ENCODE data around the gene SAXO2. TPM values are rescaled to one million over a fixed set of nuclear protein-coding genes. Genes with fewer than 3 reads are reported as not detected.
"Not testable (repeated sequence)": the region's sequence is repeated elsewhere in the genome, so short reads cannot be mapped to it uniquely, and the experiment has no call there.

SAXO2 gene
- total RNA-seq (2021) (1.5 and 1.9 TPM in 2 replicates), Bru-seq, nascent RNA (percentile 40 among the genes with signal in this experiment), BruChase-seq, experiment 1, labeled RNA remaining after a 2-hour chase (percentile 46 among the genes with signal in this experiment), BruChase-seq, experiment 2, labeled RNA remaining after a 6-hour chase (percentile 38 among the genes with signal in this experiment)
- long read RNA-seq, partial matches to known transcripts = 1 of 4 reads
- long read RNA-seq, other reads (novel, unspliced or antisense) = 3 of 4 reads

DNA sequence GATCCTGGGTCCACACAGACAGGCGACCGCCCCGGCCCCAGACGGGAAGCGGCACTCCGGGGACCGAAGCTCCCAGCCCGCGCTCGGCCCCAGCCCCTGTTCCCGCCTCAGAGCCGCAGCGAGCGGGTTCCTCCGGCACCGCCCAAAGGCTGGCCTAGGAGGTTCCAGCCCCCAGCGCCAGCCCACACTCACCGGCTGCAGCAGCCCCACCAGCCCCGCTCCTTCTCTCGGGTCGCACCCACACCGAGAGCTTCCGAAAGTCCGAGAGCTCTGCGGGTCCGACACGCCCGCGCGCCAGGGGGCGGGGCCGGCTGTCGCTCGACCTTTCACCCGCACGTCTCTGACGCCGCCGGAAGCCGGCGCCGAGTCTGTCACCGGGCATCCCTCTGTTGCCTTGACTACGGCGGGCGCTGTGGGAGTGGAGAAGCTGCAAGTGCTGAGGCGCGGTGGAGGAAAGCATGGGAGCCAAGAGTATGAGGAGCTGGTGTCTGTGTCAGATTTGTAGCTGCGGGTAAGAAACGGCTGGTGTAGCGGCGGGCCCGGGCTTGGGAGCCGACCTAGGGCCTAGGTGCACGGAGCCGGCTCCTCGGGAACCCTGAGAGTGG, at the start of gene SAXO2, which contains the start of gene EFL1:
TSS of gene SAXO2 (plus strand) at position 397 of the 605 bp plus-strand sequence. CDS start at position 459, 62 bp downstream.
TSS of gene EFL1 (minus strand) at position 313 of the 605 bp plus-strand sequence. CDS start 956 bp downstream, outside the sequence.
- H3K36me3 ChIP-seq (ENCODE audit: insufficient read depth, low read length, poor library complexity, severe bottlenecking) = no peaks in the 10 kb centered on the region
- CTCF ChIA-PET = no interaction called here
- peaks cover 8% of the 10 kb centered on the region for H3K4me1 ChIP-seq (ENCODE audit: insufficient read depth, low read length, poor library complexity, severe bottlenecking)
- DNase-seq (ENCODE audit: low spot score) = peak; percentile 93
- no TSS peak for BruUV-seq (replicated peaks)
- H3K4me3 ChIP-seq (ENCODE audit: low read depth, low read length, poor library complexity, severe bottlenecking) = peak within 1 kb of the TSS; percentile 96
- peak within 1 kb of the TSS; percentile 81 for H3K27ac ChIP-seq (ENCODE audit: low read depth, low read length, poor library complexity, severe bottlenecking)
- TF ChIP-seq CTCF (conservative IDR thresholded peaks at IDR 0.05; ENCODE audit: low read depth, low read length) (no peak), EZH2 (IDR thresholded peaks at IDR 0.05; ENCODE audit: borderline replicate concordance, low read depth, low read length, poor library complexity, severe bottlenecking) (no peak)
- H3K27me3 ChIP-seq (replicated peaks; ENCODE audit: insufficient read depth, low read depth, low read length, poor library complexity) = no peaks in the 10 kb centered on the region
- POLR2A ChIA-PET (ENCODE audit: low non-redundant PET) = no interaction called here
- intact Hi-C loops (cut with micrococcal nuclease; ENCODE audit: unreplicated experiment) = no loop called here
- H3K9me3 ChIP-seq (ENCODE audit: low read depth, low read length, poor library complexity, severe bottlenecking) = no peaks in the 10 kb centered on the region

- H3K9me3 ChIP-seq (ENCODE audit: low read depth, low read length, poor library complexity, severe bottlenecking); CTCF ChIA-PET; H3K36me3 ChIP-seq (ENCODE audit: insufficient read depth, low read length, poor library complexity, severe bottlenecking); H3K4me3 ChIP-seq (ENCODE audit: low read depth, low read length, poor library complexity, severe bottlenecking); H3K4me1 ChIP-seq (ENCODE audit: insufficient read depth, low read length, poor library complexity, severe bottlenecking); H3K27ac ChIP-seq (ENCODE audit: low read depth, low read length, poor library complexity, severe bottlenecking); POLR2A ChIA-PET (ENCODE audit: low non-redundant PET); DNase-seq (ENCODE audit: low spot score); BruUV-seq (replicated peaks); intact Hi-C loops (cut with micrococcal nuclease; ENCODE audit: unreplicated experiment); H3K27me3 ChIP-seq (replicated peaks; ENCODE audit: insufficient read depth, low read depth, low read length, poor library complexity): not testable (repeated sequence)
Measured at GRCh38 chr15:82216092-82216491, 46.5 kb upstream of the SAXO2 start.

DNA sequence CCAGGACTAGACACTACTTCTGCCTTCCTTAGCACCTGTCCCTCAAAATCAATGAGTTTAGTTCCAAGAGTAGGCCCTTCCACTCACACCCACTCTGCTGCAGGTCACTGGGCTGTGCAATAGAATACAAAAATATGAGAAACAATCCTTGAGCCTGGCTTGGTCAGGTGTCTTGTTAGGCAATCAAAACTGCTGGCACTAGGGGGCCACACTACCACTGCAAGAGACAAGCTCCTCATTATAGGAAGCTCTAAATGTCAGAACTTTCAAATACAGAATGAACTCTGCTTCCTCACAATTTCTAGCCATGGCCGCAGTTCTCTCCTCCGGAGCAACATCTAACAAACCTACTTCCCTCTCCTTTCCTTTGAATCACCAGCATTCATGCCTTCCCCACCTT, 41.1 kb upstream of the SAXO2 start:
- TF ChIP-seq CTCF (conservative IDR thresholded peaks at IDR 0.05; ENCODE audit: low read depth, low read length) = peak; percentile 38
- H3K36me3 ChIP-seq (ENCODE audit: insufficient read depth, low read length, poor library complexity, severe bottlenecking); H3K4me3 ChIP-seq (ENCODE audit: low read depth, low read length, poor library complexity, severe bottlenecking); H3K27me3 ChIP-seq (replicated peaks; ENCODE audit: insufficient read depth, low read depth, low read length, poor library complexity); intact Hi-C loops (cut with micrococcal nuclease; ENCODE audit: unreplicated experiment); CTCF ChIA-PET; H3K9me3 ChIP-seq (ENCODE audit: low read depth, low read length, poor library complexity, severe bottlenecking); H3K4me1 ChIP-seq (ENCODE audit: insufficient read depth, low read length, poor library complexity, severe bottlenecking); POLR2A ChIA-PET (ENCODE audit: low non-redundant PET); H3K27ac ChIP-seq (ENCODE audit: low read depth, low read length, poor library complexity, severe bottlenecking); BruUV-seq (replicated peaks): not testable (repeated sequence)
- DNase-seq (ENCODE audit: low spot score) = peak; percentile 4

DNA sequence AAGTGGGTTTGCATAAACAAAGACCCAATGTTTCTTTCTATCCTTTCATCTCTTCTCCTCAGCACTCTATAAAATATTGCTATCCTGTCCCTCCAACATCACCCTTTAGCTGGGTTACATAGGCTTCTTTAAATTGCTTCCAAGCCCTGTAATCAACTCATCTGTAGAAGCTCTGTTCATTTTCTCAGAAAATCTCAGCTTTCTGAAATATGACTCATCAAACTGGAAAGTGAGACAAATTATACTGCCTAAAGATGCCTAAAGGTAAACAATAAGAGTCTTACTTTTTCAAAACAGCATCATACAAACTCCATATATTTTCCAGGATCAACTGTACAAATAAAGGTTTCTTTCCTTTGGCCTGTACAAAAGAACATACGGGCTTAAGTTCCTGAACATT, 33.9 kb upstream of the SAXO2 start:
- CTCF ChIA-PET = no interaction called here
- no peak for TF ChIP-seq EZH2 (IDR thresholded peaks at IDR 0.05; ENCODE audit: borderline replicate concordance, low read depth, low read length, poor library complexity, severe bottlenecking)
- no peak for TF ChIP-seq CTCF (conservative IDR thresholded peaks at IDR 0.05; ENCODE audit: low read depth, low read length)
- Histone ChIP-seq H3K9me3 (ENCODE audit: low read depth, low read length, poor library complexity, severe bottlenecking) (no peaks in the 10 kb centered on the region), H3K27me3 (replicated peaks; ENCODE audit: insufficient read depth, low read depth, low read length, poor library complexity) (no peaks in the 10 kb centered on the region), H3K4me1 (ENCODE audit: insufficient read depth, low read length, poor library complexity, severe bottlenecking) (no peaks in the 10 kb centered on the region), H3K27ac (ENCODE audit: low read depth, low read length, poor library complexity, severe bottlenecking) (no peak overlapping the region), H3K36me3 (ENCODE audit: insufficient read depth, low read length, poor library complexity, severe bottlenecking) (no peaks in the 10 kb centered on the region), H3K4me3 (ENCODE audit: low read depth, low read length, poor library complexity, severe bottlenecking) (no peak overlapping the region)
- POLR2A ChIA-PET (ENCODE audit: low non-redundant PET) = no interaction called here
- DNase-seq (ENCODE audit: low spot score) = no peak
- no TSS peak for BruUV-seq (replicated peaks)
- intact Hi-C loops (cut with micrococcal nuclease; ENCODE audit: unreplicated experiment) = no loop called here

Measured in A673 (cell line).